GM18873 (cell line): ENCODE measurements around the gene MSMB.
"Not testable (repeated sequence)": the region's sequence is repeated elsewhere in the genome, so short reads cannot be mapped to it uniquely, and the experiment has no call there.

Experiments
- ATAC-seq: cut with Tn5 transposase; IDR thresholded peaks from one replicate; pipeline ENCODE4 v1.9.1; 2021; ENCODE audit warnings: mild to moderate bottlenecking, moderate library complexity, moderate number of reproducible peaks; ENCODE audit not compliant: unreplicated experiment, low FRiP score

The MSMB gene, protein sequence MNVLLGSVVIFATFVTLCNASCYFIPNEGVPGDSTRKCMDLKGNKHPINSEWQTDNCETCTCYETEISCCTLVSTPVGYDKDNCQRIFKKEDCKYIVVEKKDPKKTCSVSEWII

DNA sequence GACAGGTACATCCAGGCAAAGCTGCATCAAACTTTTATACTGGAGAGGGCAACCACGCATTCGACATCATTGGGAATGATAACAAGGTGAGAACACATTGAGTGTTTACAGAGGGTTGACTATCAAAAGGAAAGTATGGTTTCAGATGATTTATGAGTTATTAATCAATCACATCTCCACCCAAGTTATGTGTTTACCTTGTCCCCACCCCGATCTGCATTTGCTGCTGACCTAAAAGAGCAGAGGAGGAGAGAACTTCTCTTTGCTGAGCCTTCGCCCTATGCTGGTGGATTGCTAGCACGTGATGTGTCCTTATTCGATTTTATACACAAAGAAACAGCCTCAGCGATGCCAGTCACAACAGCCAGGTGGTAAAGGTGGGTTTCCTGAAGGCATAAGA is at the start of gene MSMB:
Gene MSMB, minus strand, starts transcription at position 9 of the 400 bp plus-strand sequence. CDS start 32 bp downstream, outside the sequence.
- ATAC-seq = no peak

DNA sequence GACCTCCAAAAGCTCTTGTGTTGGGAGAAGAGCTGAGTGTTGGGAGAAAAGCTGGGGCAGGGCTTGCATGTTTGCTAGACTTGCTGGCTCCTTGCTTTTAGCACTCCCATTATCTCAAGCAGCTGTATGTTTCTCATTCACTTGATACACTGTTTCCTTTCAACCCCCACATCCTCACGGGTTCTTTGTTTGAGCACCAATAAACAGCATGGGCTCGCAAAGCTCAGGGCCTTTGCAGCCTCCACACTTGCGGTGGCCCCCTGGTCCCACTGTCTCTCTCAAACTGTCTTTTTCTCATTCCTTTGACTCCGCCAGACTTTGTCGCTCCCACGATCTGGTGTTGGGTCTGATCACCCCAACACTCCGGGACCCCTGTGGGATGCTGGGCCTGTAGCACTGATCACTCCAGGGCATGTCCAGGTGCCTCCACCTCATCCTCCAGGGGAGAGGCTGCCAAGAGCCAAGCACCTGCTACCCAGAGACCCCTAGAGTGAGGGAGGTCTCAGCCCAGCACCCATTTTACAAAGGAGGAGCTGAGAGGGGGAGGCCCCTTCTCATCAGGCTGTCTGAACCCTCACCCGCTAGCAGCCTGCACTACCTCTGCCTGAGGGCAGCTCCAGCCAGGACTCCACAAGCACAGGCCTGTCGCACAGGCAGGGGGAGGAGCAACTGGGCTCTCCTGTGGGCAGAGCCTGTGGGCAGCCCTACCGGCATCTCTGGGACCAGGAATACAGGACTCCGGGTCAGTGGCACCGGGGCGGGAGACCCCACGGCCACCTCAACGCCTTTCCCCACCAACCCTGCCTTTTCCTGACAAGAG is 49.1 kb upstream of the MSMB start:
- ATAC-seq = no peak

DNA sequence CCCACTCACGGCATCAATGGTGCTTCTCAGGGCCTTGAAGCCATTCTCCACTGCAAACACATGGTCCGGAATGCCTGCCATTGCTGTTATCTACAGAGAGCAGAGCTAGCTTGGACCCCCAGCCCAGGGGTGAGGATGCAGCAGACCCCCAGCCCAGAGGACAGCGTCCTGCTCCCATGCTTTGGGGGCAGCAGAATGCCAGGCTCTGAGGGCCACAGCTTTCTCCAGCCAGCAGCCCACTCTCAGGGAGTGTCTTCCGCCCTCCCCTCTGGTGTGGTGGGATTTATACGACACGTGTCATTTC is 48.1 kb upstream of the MSMB start:
- ATAC-seq = no peak

DNA sequence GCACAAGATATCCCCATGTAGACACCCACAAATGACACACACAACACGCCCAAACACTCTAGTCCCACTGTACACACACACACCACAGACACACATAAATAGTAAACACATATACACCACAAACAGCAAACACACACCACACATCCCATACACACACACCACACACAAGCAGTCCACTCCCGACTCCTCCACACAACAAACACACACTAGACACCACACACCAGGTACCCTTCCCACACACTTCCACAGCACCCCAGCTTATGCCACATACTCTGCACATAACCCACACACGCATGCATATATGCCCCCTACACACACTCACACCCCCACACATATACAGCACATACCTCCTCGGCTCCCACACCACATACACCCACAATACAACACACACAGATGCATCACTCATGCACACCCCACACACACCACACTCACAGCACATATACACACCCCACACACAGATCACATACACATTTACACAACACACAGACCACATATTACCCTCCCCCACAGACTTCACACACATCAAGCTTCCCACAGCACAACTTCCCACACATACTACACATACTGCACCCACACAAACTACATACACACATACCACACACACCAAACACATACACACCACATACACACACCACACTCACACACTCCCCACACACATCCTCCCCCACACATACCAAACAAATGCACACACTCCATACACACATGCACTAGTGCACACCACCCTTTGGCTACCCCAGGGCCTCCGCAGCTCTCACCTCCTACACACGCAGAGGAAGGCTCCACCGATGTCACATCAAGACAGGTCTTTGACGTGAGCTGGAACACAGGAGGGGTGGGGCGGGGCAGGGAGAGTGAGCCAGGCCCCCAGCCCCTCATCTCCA is 47.5 kb upstream of the MSMB start:
- not testable (repeated sequence) for ATAC-seq

DNA sequence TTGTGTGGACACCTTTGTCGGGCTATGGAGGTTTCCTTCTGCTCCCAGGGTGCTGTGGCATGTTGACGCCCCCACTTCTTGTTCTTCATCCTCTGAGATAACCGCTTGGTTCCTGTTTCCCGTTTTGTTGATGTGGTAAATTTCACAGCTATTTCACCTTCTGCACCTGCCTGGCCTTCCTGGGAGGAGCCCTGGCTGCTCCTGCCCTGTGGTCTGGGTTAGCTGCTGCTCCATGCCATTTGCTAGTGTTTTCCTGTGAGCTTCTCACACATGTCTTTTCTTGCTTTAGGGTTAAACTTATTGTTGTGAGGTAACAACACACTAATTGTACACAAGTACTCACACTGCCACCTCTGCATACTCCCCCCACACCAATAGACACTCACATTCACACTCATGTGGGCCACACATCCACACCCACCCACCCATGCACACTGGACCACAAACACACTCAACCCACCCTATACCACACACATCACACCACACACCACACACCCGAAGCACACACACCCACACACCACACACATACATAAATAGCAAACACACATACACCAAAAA is 46.5 kb upstream of the MSMB start:
- ATAC-seq = no peak

DNA sequence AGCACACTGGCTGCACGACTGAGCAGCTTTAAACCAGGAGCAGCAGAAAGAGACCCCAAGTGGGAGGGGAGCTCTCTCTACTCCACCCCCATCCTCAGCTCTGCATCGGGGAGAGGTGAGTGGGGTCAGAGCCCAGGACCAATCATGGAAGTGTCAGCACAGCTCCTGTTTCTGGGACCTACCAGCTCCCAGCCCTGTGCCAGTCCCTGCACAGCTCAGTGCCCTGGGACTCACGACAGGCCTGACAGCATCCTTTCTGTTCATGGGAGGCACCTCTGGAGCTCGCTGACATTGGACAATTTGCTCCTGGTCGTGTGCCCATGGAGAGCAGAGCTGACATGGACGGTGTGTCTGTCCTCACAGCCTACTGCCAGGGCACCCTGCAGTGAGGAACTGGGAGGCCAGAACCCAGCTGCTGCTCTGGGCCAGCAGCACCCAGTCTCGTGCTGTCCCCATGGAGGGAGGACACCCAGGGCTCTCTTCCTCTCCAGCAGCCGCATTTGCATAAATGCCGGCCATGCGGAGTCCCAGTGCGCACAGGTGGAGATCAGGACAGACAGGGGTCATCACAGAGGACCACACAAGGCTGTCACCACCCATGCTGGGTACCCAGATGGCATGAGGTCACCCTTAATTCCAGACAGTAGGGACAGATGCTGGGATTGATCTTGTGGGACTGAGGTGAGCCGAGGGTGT is 45.9 kb upstream of the MSMB start:
- ATAC-seq = no peak

DNA sequence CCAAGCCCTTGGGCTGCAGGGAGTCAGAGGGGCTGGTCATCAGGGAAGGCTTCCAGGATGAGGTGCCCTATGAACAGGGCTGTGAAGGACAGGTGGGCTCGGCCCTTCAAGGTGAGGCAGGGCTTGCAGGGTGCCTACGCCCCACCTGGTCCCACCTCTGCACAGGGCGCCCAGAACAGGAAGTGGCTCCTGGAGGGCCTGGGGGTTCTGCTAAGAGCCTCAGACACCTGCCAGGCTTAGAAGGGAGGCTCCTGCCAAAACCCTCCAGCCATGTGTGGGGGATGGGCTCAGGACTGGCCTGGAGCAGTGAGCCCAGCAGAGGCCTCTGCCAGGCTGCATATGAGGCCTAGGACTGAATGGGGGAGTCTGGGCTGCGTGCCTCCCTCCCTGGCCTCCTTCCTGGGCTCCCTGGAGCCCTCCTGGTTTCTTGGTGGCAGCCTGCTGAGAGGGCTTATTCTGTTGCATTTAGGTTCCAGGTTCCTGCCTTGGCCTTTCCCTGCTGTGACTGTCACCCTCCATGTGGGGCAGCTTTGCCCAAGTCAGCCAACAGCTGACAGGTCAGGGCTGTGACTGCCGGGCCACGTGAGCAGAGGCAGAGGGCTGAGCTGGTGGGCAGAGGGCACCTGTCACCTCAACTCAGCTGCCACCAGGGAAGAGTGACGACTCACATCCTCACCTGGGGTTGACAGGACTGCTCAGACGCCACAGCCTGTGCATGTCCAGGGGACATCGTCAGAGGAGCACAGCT is 45.2 kb upstream of the MSMB start:
- ATAC-seq = no peak

DNA sequence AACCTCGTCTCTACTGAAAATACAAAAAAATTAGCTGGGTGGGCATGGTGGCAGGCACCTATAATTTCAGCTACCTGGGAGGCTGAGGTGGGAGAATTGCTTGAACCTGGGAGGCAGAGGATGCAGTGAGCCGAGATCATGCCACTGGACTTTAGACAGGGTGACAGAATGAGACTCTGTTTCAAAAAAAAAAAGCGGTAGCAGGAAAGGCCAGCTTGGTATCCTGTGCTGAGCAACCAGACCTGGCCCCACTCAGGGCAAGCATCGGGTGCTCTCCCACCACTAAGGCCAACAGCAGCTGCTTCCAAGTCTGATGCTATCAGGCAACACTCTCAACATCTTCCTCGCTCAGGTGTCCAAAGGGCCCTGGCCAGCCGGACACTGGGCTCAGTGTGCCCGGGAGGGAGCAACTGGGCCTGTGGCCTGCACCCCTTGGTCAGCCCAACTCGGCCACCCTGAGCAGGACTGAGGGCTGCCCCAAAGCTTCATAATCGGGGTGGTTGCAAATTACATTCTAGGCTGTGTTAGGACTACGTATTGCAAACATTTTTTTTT is 44.3 kb upstream of the MSMB start:
- no peak for ATAC-seq

DNA sequence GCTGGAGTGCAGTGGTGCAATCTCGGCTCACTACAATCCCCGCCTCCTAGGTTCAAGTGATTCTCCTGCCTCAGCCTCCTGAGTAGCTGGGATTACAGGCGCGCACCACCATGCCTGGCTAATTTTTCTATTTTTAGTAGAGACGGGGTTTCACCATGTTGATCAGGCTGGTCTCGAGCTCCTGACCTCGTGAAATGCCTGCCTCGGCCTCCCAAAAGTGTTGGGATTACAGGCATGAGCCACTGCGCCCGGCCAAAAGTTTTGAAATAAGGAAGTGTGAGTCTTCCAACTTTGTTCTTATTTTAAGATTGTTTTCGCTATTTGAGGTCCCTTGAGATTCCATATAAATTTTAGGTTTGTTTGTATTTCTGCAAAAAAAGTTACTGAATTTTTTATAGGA is 41.3 kb upstream of the MSMB start:
- not testable (repeated sequence) for ATAC-seq

DNA sequence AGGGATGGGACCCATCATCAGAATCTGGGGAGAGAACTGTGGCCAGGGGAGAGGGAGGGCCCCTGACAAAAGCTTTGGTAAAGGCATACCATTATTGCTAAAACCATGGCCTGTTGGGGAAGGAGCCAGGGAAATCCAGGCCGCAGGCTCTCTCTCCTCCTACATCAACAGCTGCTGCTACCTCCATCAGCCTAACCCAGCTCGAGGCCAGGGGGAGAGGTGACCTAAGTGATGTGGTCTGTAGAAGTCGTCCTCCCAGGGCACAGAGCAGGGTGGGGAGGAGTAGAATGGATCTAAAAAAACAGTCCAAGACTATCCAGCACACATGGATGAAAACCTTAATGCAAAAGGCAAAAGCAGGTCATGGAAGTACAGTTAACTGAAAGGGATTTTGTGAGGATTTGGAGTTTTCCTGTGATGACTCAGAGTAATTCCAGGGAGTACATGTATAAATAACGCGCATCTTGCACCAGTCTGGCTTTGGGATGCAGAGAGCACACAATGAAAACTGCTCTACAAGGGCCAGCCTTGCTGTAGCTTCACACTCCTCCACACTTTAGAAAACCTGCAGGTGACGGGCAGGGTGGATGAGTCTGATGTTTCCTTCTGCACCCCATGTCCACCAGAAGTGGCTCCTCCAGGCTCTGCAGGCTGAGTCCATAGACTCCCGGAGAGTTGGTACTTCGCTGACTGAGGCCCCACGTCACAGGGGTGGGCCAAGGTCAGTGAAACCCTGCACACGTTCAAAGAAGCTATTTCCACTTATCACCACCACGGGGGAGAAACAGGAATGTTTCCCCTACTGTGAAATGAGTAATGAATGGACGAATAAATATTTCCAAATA is 38.5 kb upstream of the MSMB start:
- no peak for ATAC-seq

DNA sequence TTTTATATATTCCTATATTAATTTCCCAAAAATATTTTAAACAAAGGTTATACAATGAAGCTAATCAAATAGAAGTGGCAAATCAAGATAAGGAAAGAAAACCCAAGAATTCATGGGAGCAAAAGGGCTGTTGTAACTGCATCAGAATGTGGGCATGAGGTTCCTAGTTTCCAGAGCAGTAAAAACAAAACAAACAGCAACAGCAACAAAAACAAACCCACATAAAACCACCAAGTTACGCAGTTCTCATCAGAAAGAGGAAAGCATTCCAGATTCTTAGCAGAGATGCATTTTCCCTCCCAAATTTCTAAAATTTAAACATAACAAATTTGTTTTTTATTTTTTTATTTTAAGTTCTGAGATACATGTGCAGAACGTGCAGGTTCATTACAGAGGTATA is 34.8 kb upstream of the MSMB start:
- no peak for ATAC-seq

DNA sequence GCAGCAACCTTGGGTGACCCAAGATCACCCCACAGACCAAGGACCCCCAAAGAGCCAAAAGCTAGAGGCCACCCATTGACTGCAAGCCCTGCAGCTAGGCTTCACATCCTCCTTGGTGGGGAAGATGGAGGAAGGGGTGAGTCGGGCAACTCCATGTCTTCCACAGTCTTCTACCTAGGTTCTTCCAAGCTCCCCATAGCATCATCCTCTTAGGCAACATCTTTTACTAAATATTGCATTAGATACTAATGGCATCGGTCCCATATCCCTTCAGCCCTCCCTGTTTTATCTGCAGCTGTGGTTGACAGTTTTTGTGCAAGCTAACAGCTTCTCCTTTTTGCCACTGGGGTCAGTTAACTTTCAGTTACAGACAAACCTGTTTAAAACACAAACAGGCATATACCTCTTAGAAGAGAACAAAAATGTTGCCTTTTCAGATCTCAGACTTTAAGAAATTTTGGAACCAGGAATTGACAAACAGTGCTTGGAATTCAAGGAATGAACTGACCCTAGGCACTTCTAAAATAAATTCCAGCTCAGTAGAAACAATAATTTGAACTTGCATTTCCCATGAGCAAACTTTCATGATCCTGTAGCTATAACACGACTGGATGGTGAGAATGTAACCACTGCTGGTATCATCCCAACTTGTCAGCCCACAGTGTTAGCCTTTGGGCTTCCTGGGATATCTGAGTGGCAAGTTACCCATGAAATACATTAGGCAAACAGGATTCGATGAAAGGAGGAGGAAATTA is 33.9 kb upstream of the MSMB start:
- no peak for ATAC-seq

DNA sequence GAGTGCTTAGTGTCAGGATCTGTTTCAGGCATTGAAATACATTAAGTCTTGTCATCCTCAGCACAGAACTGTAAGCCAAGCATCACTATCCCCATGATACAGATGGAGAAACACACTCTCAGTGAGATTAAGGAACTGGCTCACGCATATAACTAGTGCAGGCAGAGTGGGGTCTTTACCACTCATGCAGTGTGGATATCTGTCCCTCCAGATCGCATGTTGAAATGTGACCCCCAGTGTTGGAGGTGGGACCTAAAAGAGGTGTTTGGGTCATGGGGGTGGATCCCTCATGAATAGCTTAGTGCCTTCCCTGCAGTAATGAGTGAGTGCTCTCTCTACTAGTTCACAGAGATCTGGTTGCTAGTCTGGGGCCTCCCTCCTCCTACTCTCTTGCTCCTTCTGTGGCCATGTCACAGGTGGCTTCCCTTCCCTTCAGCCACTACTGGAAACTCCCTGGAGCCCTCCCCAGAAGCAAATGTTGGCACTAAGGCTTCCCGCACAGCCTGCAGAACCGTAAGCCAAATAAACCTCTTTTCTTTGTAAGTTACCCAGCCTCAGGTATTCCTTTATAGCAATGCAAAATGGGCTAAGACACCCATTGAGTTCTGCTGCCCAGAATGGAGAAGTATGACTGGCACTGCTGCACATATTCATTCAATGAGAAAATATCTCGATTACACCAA is 31.8 kb upstream of the MSMB start:
- no peak for ATAC-seq

DNA sequence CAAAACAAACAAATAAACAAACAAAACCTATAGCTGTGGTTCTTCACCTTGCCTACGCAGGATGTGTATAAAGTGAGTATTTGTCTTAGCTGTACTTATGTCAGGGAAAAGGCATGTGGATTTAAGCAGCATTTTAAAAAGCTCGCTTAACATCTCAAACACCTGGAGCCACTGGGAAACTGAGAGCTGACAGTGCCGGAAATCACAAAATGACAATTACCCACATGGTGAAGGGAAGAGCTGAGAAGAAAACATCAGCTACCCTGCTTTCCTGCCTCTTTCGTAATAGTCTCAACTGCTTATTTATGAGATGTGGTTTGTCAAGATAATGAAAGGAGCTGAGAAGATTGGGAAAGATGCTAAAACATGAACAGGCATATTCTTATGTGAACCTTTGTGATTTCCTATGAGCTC is 31.1 kb upstream of the MSMB start:
- ATAC-seq = no peak

DNA sequence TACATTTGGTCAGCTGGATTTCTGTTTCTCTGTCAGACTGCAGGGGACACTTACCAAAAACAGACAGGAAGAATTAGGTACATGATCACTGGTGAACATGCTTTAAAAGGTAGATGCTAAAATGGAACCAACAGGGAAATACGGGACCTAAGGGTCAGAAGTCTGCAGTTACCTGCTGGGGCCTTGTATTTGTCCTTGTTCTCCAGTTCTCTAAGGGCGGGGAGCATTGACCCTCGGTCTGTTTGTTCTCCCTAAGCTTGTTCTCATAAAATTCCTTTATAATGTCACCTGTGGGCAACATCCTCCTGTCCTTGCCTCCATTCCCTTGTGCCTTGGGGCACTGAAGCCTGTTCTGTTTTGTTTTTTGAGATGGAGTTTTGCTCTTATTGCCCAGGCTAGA is 29.8 kb upstream of the MSMB start:
- no peak for ATAC-seq

DNA sequence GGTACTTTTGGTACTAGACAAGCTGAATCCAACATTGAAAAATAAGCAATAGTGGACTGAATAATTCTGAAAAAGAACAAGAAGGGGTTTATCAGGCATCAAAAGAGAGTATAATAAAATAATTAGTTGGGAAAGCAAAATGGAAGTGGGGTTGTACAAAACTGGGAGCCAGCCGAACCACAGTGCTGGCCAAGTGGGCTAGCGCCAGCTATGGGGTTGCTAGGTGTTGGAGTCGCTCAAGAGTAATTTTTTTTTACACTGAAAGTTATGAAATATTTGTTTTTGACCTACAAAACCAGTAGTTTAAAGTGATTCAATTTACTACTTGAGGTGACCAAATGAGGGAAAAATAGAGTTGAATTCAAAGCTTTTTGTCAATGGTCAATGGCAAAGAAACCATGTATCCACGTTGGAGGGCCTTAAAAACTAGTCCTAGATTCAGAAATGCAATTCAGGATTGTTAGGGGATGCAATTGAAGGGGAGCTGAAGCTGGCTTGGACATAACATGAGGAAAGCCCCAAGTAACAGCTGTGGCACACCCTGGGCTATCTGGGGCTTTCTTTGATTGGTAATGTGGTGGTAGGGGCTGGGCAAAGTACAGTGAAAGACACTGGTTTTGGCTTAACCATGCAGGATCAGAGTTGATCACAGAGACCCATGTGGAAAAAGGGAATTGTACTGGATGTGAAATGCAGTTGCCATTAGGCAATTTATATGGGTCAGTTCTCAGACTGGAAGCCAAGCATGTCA is 28.3 kb upstream of the MSMB start:
- no peak for ATAC-seq

DNA sequence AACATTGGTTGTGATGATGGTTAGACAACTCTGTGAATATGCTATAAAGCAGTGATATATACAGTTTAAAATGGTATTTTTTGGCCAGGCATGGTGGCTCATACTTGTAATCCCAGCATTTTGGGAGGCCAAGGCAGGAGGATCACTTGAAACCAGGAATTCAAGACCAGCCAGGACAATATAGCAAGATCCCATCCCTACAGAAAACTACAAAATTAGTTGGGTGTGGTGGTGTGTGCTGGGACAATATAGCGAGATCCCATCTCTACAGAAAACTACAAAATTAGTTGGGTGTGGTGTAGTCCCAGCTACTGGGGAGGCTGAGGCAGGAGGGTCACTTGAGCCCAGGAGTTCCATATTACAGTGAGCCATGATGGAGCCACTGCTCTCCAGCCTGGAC is 27.5 kb upstream of the MSMB start:
- ATAC-seq = no peak
